NCI-H1436 treated with DMSO at 0.1 percent for 48 hours (cell line): ENCODE data around the gene OR2AT4.
"Not testable (repeated sequence)": the region's sequence is repeated elsewhere in the genome, so short reads cannot be mapped to it uniquely, and the experiment has no call there.

ENCODE experiments used
- DNase-seq: peaks from one replicate; lab custom pipeline; 2025; lab: John Stamatoyannopoulos, UW

Gene OR2AT4

GRCh38 chr11:75096456-75097172 is at the start of gene OR2AT4:
TSS of gene OR2AT4 (minus strand) at chr11:75096876.
- no peak for DNase-seq

- no peak for DNase-seq
These were observed 49.4 kb upstream of the OR2AT4 start for GRCh38 chr11:75145972-75146519.

GRCh38 chr11:75145196-75145971 is 48.7 kb upstream of the OR2AT4 start:
- DNase-seq: no peak

GRCh38 chr11:75144716-75145014 is 48.0 kb upstream of the OR2AT4 start:
- no peak for DNase-seq

- DNase-seq: no peak
These were observed 46.7 kb upstream of the OR2AT4 start for GRCh38 chr11:75143420-75143731.

- peak; percentile 29 for DNase-seq
These were observed 46.2 kb upstream of the OR2AT4 start for GRCh38 chr11:75142714-75143419.

- no peak for DNase-seq
These were observed 44.5 kb upstream of the OR2AT4 start for GRCh38 chr11:75141166-75141565.

- no peak for DNase-seq
These were observed 43.8 kb upstream of the OR2AT4 start for GRCh38 chr11:75140269-75141138.

- no peak for DNase-seq
These were observed 39.0 kb upstream of the OR2AT4 start for GRCh38 chr11:75135651-75136050.

- no peak for DNase-seq
These were observed 38.5 kb upstream of the OR2AT4 start for GRCh38 chr11:75135021-75135650.

GRCh38 chr11:75133976-75134375 is 37.3 kb upstream of the OR2AT4 start:
- no peak for DNase-seq

- DNase-seq: no peak
These were observed 35.4 kb upstream of the OR2AT4 start for GRCh38 chr11:75132080-75132479.

- DNase-seq: no peak
These were observed 29.9 kb upstream of the OR2AT4 start for GRCh38 chr11:75126564-75126963.

GRCh38 chr11:75118577-75118976 is 21.9 kb upstream of the OR2AT4 start:
- no peak for DNase-seq

GRCh38 chr11:75114465-75114864 is 17.8 kb upstream of the OR2AT4 start:
- DNase-seq: no peak

GRCh38 chr11:75113030-75113429 is 16.4 kb upstream of the OR2AT4 start:
- no peak for DNase-seq

- no peak for DNase-seq
These were observed 15.5 kb upstream of the OR2AT4 start for GRCh38 chr11:75112200-75112599.

GRCh38 chr11:75107187-75107586 is 10.5 kb upstream of the OR2AT4 start:
- DNase-seq: no peak

GRCh38 chr11:75105967-75106681 is 9.4 kb upstream of the OR2AT4 start:
- not testable (repeated sequence) for DNase-seq

GRCh38 chr11:75105462-75105925 is 8.8 kb upstream of the OR2AT4 start:
- no peak for DNase-seq
